HG03108 (cell line): ENCODE results near the gene TMEM255A.
"Not testable (repeated sequence)": the region's sequence is repeated elsewhere in the genome, so short reads cannot be mapped to it uniquely, and the experiment has no call there.

Source experiments
- ATAC-seq: cut with Tn5 transposase; IDR thresholded peaks from one replicate; pipeline ENCODE4 v1.9.1; 2021; ENCODE audit warnings: moderate library complexity; ENCODE audit not compliant: unreplicated experiment

The TMEM255A gene

GRCh38 chrX:120310861-120311726 lies at the start of gene TMEM255A:
Gene TMEM255A, minus strand, starts transcription at chrX:120311461. Its CDS starts 152 bp downstream, at chrX:120311309.
- ATAC-seq = no peak

- ATAC-seq = no peak
Observed at GRCh38 chrX:120358737-120359456, 47.6 kb upstream of the TMEM255A start.

- no peak for ATAC-seq
Observed at GRCh38 chrX:120357186-120357585, 45.9 kb upstream of the TMEM255A start.

GRCh38 chrX:120356084-120356483 lies 44.8 kb upstream of the TMEM255A start:
- no peak for ATAC-seq

- ATAC-seq = no peak
Observed at GRCh38 chrX:120350450-120351138, 39.3 kb upstream of the TMEM255A start.

- ATAC-seq = not testable (repeated sequence)
Observed at GRCh38 chrX:120344566-120344965, 33.3 kb upstream of the TMEM255A start.

- ATAC-seq = no peak
Observed at GRCh38 chrX:120336899-120337298, 25.6 kb upstream of the TMEM255A start.

- ATAC-seq = no peak
Observed at GRCh38 chrX:120335289-120335688, 24.0 kb upstream of the TMEM255A start.

- no peak for ATAC-seq
Observed at GRCh38 chrX:120334603-120335002, 23.3 kb upstream of the TMEM255A start.

- ATAC-seq = no peak
Observed at GRCh38 chrX:120334151-120334550, 22.9 kb upstream of the TMEM255A start.

GRCh38 chrX:120332394-120332793 lies 21.1 kb upstream of the TMEM255A start:
- ATAC-seq = no peak

GRCh38 chrX:120331116-120331515 lies 19.9 kb upstream of the TMEM255A start:
- ATAC-seq = no peak

- no peak for ATAC-seq
Observed at GRCh38 chrX:120321520-120322281, 10.4 kb upstream of the TMEM255A start.

- no peak for ATAC-seq
Observed at GRCh38 chrX:120318411-120318810, 7.2 kb upstream of the TMEM255A start.

- ATAC-seq = no peak
Observed at GRCh38 chrX:120316587-120317283, 5.5 kb upstream of the TMEM255A start.

GRCh38 chrX:120315776-120316175 lies 4.5 kb upstream of the TMEM255A start:
- ATAC-seq = no peak

GRCh38 chrX:120311727-120312063 lies 434 bp upstream of the TMEM255A start:
- ATAC-seq = no peak

- ATAC-seq = no peak
Observed at GRCh38 chrX:120309873-120310705, 1.2 kb downstream of the TMEM255A start.
